WTC11 (cell line): ENCODE measurements around the gene AP1G1. TPM values are rescaled to one million over a fixed set of nuclear protein-coding genes. Genes with fewer than 3 reads are reported as not detected.

ENCODE experiments used
- ATAC-seq: fragments of 200-7000 bp; cut with Tn5 transposase; 2 replicates; pipeline ENCODE4 v1.10.0; 2021; ENCODE audit warnings: mild to moderate bottlenecking, moderate library complexity
- CTCF ChIA-PET: fragments of 300-600 bp; sonication (Branson Sonifier 250); formaldehyde crosslinking; loops from one replicate; lab custom pipeline; 2021; ENCODE audit warnings: antibody characterized with exemption; lab: Charles Lee
- POLR2A ChIA-PET: fragments of 350-600 bp; sonication (Branson Sonifier 250); formaldehyde crosslinking; loops from one replicate; lab custom pipeline; 2021; ENCODE audit warnings: antibody characterized with exemption; lab: Charles Lee
- DNase-seq: peaks from one replicate; pipeline ENCODE4 v3.0.0; 2021; ENCODE audit warnings: low spot score
- H3K27ac Mint-ChIP-seq: 2 replicates; pipeline ENCODE4 v1.8.0; 2021; ENCODE audit warnings: mixed read lengths
- H3K27me3 Mint-ChIP-seq: 2 replicates; pipeline ENCODE4 v1.8.0; 2021; ENCODE audit warnings: low read depth, mild to moderate bottlenecking, moderate library complexity, mixed read lengths
- H3K36me3 Mint-ChIP-seq: 2 replicates; pipeline ENCODE4 v1.8.0; 2021; ENCODE audit warnings: mixed read lengths
- H3K4me1 Mint-ChIP-seq: 2 replicates; pipeline ENCODE4 v1.8.0; 2022; ENCODE audit warnings: mixed read lengths
- H3K4me3 Mint-ChIP-seq: 2 replicates; pipeline ENCODE4 v1.8.0; 2021; ENCODE audit warnings: mild to moderate bottlenecking, moderate library complexity, mixed read lengths
- H3K9me3 Mint-ChIP-seq: 2 replicates; pipeline ENCODE4 v1.8.0; 2021; ENCODE audit warnings: mixed read lengths
- CBFB ChIP-seq: sonication (generic); formaldehyde crosslinking; IDR thresholded peaks from 2 replicates; pipeline ENCODE4 v1.8.1; 2022; ENCODE audit warnings: mild to moderate bottlenecking, low read depth, missing genetic modification reagents
- CREB1 ChIP-seq: sonication (generic); formaldehyde crosslinking; IDR thresholded peaks from 2 replicates; pipeline ENCODE4 v1.8.0; 2023; ENCODE audit warnings: mild to moderate bottlenecking, missing genetic modification reagents
- ESRRA ChIP-seq: sonication (generic); formaldehyde crosslinking; IDR thresholded peaks from 2 replicates; pipeline ENCODE4 v1.8.1; 2022; ENCODE audit warnings: mild to moderate bottlenecking, missing genetic modification reagents, borderline replicate concordance
- FOXP4 ChIP-seq: sonication (generic); formaldehyde crosslinking; IDR thresholded peaks from 2 replicates; pipeline ENCODE4 v1.8.0; 2022; ENCODE audit warnings: mild to moderate bottlenecking, missing genetic modification reagents
- MXD4 ChIP-seq: fragments of 250-450 bp; sonication (Bioruptor Pico); IDR thresholded peaks from 2 replicates; pipeline ENCODE4 v1.8.0; 2021; ENCODE audit warnings: mild to moderate bottlenecking, moderate library complexity, borderline replicate concordance
- NFATC4 ChIP-seq: fragments of 250-450 bp; sonication (Bioruptor Pico); IDR thresholded peaks from 2 replicates; pipeline ENCODE4 v1.9.0; 2021; ENCODE audit warnings: mild to moderate bottlenecking
- TEAD1 ChIP-seq: sonication (generic); formaldehyde crosslinking; IDR thresholded peaks from 2 replicates; pipeline ENCODE4 v1.8.0; 2022; ENCODE audit warnings: mild to moderate bottlenecking, missing genetic modification reagents
- TP53 ChIP-seq: sonication (generic); formaldehyde crosslinking; IDR thresholded peaks from 2 replicates; pipeline ENCODE4 v1.8.1; 2023; ENCODE audit warnings: mild to moderate bottlenecking, missing genetic modification reagents
- ZNF219 ChIP-seq: sonication (generic); formaldehyde crosslinking; IDR thresholded peaks from 2 replicates; pipeline ENCODE4 v1.8.0; 2023; ENCODE audit warnings: missing genetic modification reagents, mild to moderate bottlenecking, borderline replicate concordance
- ZNF317 ChIP-seq: sonication (generic); formaldehyde crosslinking; IDR thresholded peaks from 2 replicates; pipeline ENCODE4 v1.8.1; 2023; ENCODE audit warnings: low read depth, mild to moderate bottlenecking, moderate library complexity, missing genetic modification reagents, borderline replicate concordance
- ZNF423 ChIP-seq: fragments of 250-450 bp; sonication (Bioruptor Pico); IDR thresholded peaks from 2 replicates; pipeline ENCODE4 v2.1.2; 2022; ENCODE audit warnings: mild to moderate bottlenecking, moderate library complexity
- total RNA-seq: library from RNA; stranded (reverse); gene quantifications from 3 replicates; pipeline ENCODE4 v1.2.3, GENCODE V29; 2021
- TF ChIP-seq, protein P1 (sequence below): sonication (generic); formaldehyde crosslinking; conservative IDR thresholded peaks from 2 replicates; pipeline ENCODE4 v1.8.1; 2023; ENCODE audit warnings: mild to moderate bottlenecking, low read depth, missing genetic modification reagents, moderate library complexity
- TF ChIP-seq, protein P2 (sequence below): sonication (generic); formaldehyde crosslinking; IDR thresholded peaks from 2 replicates; pipeline ENCODE4 v1.8.1; 2022; ENCODE audit warnings: mild to moderate bottlenecking, missing genetic modification reagents, moderate library complexity, borderline replicate concordance
- TF ChIP-seq, protein P3 (sequence below): sonication (generic); formaldehyde crosslinking; IDR thresholded peaks from 2 replicates; pipeline ENCODE4 v1.8.0; 2023; ENCODE audit warnings: missing genetic modification reagents, mild to moderate bottlenecking, borderline replicate concordance
- TF ChIP-seq, protein P4 (sequence below): sonication (generic); formaldehyde crosslinking; IDR thresholded peaks from 2 replicates; pipeline ENCODE4 v1.8.1; 2022; ENCODE audit warnings: mild to moderate bottlenecking, moderate library complexity, missing genetic modification reagents

The AP1G1 gene
- total RNA-seq, 1 experiment from 2014 or later: 72.4 TPM

DNA sequence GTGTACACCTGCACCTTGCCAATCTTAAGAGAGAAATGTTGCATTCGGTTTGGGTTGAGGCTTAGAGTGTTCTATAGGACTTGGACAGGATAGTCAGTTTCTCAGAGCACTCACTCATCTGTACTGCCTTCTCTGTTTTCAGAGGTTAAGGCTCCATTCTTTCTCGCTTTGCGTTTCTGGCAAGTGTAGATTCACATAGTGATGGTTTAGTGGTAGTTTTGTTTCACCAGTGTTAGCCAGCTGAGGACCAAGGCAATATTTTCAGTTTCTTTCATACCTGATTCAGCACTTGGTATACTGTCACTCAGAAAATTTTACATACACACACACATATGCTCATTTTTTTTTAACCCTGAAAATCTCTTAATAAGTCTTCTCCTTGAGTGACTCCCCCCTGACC lies 38.5 kb upstream of the AP1G1 start:
- H3K4me3 Mint-ChIP-seq: peak overlapping the region; percentile 93
- TF ChIP-seq, protein P1, sequence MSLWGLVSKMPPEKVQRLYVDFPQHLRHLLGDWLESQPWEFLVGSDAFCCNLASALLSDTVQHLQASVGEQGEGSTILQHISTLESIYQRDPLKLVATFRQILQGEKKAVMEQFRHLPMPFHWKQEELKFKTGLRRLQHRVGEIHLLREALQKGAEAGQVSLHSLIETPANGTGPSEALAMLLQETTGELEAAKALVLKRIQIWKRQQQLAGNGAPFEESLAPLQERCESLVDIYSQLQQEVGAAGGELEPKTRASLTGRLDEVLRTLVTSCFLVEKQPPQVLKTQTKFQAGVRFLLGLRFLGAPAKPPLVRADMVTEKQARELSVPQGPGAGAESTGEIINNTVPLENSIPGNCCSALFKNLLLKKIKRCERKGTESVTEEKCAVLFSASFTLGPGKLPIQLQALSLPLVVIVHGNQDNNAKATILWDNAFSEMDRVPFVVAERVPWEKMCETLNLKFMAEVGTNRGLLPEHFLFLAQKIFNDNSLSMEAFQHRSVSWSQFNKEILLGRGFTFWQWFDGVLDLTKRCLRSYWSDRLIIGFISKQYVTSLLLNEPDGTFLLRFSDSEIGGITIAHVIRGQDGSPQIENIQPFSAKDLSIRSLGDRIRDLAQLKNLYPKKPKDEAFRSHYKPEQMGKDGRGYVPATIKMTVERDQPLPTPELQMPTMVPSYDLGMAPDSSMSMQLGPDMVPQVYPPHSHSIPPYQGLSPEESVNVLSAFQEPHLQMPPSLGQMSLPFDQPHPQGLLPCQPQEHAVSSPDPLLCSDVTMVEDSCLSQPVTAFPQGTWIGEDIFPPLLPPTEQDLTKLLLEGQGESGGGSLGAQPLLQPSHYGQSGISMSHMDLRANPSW (CRISPR knock-in tag): no peak
- TF ChIP-seq, protein P2, sequence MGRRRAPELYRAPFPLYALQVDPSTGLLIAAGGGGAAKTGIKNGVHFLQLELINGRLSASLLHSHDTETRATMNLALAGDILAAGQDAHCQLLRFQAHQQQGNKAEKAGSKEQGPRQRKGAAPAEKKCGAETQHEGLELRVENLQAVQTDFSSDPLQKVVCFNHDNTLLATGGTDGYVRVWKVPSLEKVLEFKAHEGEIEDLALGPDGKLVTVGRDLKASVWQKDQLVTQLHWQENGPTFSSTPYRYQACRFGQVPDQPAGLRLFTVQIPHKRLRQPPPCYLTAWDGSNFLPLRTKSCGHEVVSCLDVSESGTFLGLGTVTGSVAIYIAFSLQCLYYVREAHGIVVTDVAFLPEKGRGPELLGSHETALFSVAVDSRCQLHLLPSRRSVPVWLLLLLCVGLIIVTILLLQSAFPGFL (CRISPR knock-in tag): no peak
- TF ChIP-seq FOXP4 (CRISPR knock-in tag) (no peak), ZNF219 (CRISPR knock-in tag) (no peak), ZNF317 (CRISPR knock-in tag) (no peak), ZNF423 (no peak), TEAD1 (no peak), ESRRA (CRISPR knock-in tag) (no peak), NFATC4 (no peak), MXD4 (no peak)
- TF ChIP-seq, protein P3, sequence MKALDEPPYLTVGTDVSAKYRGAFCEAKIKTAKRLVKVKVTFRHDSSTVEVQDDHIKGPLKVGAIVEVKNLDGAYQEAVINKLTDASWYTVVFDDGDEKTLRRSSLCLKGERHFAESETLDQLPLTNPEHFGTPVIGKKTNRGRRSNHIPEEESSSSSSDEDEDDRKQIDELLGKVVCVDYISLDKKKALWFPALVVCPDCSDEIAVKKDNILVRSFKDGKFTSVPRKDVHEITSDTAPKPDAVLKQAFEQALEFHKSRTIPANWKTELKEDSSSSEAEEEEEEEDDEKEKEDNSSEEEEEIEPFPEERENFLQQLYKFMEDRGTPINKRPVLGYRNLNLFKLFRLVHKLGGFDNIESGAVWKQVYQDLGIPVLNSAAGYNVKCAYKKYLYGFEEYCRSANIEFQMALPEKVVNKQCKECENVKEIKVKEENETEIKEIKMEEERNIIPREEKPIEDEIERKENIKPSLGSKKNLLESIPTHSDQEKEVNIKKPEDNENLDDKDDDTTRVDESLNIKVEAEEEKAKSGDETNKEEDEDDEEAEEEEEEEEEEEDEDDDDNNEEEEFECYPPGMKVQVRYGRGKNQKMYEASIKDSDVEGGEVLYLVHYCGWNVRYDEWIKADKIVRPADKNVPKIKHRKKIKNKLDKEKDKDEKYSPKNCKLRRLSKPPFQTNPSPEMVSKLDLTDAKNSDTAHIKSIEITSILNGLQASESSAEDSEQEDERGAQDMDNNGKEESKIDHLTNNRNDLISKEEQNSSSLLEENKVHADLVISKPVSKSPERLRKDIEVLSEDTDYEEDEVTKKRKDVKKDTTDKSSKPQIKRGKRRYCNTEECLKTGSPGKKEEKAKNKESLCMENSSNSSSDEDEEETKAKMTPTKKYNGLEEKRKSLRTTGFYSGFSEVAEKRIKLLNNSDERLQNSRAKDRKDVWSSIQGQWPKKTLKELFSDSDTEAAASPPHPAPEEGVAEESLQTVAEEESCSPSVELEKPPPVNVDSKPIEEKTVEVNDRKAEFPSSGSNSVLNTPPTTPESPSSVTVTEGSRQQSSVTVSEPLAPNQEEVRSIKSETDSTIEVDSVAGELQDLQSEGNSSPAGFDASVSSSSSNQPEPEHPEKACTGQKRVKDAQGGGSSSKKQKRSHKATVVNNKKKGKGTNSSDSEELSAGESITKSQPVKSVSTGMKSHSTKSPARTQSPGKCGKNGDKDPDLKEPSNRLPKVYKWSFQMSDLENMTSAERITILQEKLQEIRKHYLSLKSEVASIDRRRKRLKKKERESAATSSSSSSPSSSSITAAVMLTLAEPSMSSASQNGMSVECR (CRISPR knock-in tag): no peak
- TF ChIP-seq, all 79 proteins: peak for 0
- ATAC-seq (no peak), DNase-seq (no peak)
- peak overlapping the region; percentile 91 for H3K27ac Mint-ChIP-seq
- ChIA-PET POLR2A (no interaction called here), CTCF (no interaction called here)
- peaks cover 12% of the 10 kb centered on the region for H3K4me1 Mint-ChIP-seq
- H3K27me3 Mint-ChIP-seq: peaks cover 2% of the 10 kb centered on the region; the same call in 1 of the 2 replicates
- peaks cover 27% of the 10 kb centered on the region for H3K36me3 Mint-ChIP-seq
- H3K9me3 Mint-ChIP-seq: no peaks in the 10 kb centered on the region

- Mint-ChIP-seq H3K27ac (peak overlapping the region; percentile 91), H3K9me3 (no peaks in the 10 kb centered on the region), H3K27me3 (peaks cover 2% of the 10 kb centered on the region; the same call in 1 of the 2 replicates), H3K36me3 (peaks cover 27% of the 10 kb centered on the region), H3K4me1 (peaks cover 12% of the 10 kb centered on the region), H3K4me3 (peak overlapping the region; percentile 93)
- ChIA-PET CTCF (interaction anchor here (0.6 kb wide), 2 partner anchors 65 to 109 kb away, joined by 3 to 5 read pairs; no protein-coding TSS in a partner anchor), POLR2A (no interaction called here)
- TF ChIP-seq TP53 (CRISPR knock-in tag): no peak
- no peak for TF ChIP-seq CREB1
- TF ChIP-seq CBFB (CRISPR knock-in tag): no peak
- TF ChIP-seq, protein P1 (CRISPR knock-in tag): no peak
- TF ChIP-seq, protein P4, sequence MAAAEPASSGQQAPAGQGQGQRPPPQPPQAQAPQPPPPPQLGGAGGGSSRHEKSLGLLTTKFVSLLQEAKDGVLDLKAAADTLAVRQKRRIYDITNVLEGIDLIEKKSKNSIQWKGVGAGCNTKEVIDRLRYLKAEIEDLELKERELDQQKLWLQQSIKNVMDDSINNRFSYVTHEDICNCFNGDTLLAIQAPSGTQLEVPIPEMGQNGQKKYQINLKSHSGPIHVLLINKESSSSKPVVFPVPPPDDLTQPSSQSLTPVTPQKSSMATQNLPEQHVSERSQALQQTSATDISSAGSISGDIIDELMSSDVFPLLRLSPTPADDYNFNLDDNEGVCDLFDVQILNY (CRISPR knock-in tag): no peak
- DNase-seq (peak; percentile 21), ATAC-seq (no peak)
Observed at GRCh38 chr16:71846431-71846830, 37.8 kb upstream of the AP1G1 start.
